Astrocyte of the cerebellum (primary cell): ENCODE results near the gene C9orf153.

Experiments used
- DNase-seq: peaks from one replicate; pipeline ENCODE4 v3.0.0-alpha.2; 2011; ENCODE audit warnings: low read depth
- H3K4me3 ChIP-seq: 2 replicates; pipeline ENCODE4 v1.5.1; 2011; ENCODE audit warnings: mild to moderate bottlenecking, low read depth, low read length, moderate library complexity
- in situ Hi-C: cut with HindIII; loops from 2 replicates; pipeline ENCODE4 v1.10.0; 2017; ENCODE audit warnings: low sequenced_read_pairs
- TF ChIP-seq, protein P1 (sequence below): IDR thresholded peaks from 2 replicates; pipeline ENCODE4 v1.5.1; 2012; ENCODE audit warnings: low read length, low read depth, moderate library complexity, mild to moderate bottlenecking; ENCODE audit errors: missing control alignments

C9orf153 gene

DNA sequence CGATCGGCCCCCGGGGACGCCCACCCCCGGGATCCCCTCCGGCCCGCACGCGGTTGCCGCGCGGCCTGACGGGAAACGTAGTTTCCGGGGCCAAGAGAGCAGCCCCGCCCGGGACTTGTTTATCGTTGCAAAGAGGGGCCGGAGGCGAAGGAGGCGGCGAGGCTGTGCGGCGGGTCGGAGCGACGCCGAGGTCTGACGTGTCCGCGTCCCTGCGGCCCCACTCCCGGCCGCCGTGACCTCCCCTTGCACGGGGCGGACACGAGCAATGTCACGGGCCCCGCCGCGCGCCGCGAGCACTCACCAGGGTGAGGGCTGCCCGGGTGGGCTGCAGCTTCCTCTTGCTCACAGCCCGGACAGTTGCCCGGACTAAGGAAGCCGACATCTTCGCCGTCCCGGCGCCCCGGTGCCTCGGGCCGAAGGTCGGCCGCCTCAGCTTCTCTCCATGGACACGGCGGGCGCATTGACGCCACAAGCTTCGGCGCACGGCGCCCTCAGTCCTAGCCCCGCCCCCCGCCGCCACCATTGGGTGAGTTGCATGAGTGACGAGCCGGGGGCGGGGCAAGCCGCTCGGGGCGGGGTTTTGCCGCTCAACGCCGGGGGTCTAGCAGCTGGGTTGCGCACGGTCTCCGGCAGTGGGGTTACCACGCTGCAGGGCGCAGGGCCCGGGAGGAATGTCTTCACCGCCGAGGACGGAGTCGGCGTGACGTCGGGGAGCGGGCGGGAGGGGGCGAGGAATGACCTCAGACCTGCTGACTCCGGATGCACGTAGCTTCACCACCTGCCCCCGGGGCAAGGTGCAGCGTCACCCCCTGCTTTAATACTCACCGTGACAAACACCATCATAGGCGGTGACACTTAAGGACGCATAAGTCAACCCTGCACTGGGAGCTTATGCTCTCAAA, 22.9 kb upstream of the C9orf153 start, which contains the start of gene ISCA1:
ISCA1 (minus strand) TSS at position 462 of the 902 bp plus-strand sequence; CDS start at position 382, 80 bp downstream.
- peak; percentile 77 for DNase-seq
- peak within 1 kb of the TSS; percentile 85 for H3K4me3 ChIP-seq
- in situ Hi-C loops = no loop called here
- TF ChIP-seq, protein P1, sequence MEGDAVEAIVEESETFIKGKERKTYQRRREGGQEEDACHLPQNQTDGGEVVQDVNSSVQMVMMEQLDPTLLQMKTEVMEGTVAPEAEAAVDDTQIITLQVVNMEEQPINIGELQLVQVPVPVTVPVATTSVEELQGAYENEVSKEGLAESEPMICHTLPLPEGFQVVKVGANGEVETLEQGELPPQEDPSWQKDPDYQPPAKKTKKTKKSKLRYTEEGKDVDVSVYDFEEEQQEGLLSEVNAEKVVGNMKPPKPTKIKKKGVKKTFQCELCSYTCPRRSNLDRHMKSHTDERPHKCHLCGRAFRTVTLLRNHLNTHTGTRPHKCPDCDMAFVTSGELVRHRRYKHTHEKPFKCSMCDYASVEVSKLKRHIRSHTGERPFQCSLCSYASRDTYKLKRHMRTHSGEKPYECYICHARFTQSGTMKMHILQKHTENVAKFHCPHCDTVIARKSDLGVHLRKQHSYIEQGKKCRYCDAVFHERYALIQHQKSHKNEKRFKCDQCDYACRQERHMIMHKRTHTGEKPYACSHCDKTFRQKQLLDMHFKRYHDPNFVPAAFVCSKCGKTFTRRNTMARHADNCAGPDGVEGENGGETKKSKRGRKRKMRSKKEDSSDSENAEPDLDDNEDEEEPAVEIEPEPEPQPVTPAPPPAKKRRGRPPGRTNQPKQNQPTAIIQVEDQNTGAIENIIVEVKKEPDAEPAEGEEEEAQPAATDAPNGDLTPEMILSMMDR = no peak

DNA sequence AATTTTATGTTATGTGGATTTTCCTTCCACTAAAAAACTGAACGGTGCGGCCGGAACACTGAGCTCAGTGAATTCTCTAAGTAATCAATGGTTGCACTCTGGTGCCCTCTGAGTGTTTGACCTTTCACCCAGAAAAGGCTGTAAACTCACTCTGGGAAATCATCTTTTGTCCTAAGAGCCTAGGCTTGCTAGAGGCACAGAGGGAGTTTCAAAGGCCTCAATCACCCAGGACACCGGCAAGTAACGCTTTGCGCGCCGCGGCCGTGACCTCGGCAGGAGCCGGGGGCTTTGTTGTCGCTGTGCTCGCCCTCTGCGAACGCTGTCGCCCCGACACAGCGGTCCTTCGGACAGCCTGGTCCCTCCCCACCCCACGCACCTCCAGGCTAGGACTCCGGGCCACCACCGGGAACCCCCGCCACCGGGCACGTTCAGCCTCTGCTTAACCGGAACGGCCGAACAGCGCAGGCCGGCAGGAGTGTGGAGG, 22.2 kb upstream of the C9orf153 start:
- TF ChIP-seq, protein P1 = no peak
- in situ Hi-C loops = no loop called here
- H3K4me3 ChIP-seq = peak overlapping the region; percentile 85
- DNase-seq = no peak

DNA sequence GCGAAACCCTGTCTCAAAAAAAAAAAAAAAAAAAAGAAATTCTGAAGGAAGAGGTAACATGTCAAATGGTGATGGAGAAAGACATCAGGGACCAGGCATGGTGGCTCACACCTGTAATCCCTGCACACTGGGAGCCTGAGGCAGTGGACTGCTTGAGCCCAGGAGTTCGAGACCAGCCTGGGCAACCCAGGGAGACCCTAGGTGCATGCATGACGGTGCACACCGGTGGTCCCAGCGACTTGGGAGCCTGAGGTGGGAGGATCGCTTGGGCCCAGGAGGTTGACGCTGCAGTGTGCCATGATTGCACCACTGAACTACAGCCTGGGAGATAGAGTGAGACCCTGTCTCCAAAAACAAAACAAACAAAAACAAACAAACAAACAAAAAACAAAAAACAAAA, 21.1 kb upstream of the C9orf153 start:
- no peak for DNase-seq
- in situ Hi-C loops = no loop called here
- TF ChIP-seq, protein P1 = no peak
- no peak overlapping the region for H3K4me3 ChIP-seq

DNA sequence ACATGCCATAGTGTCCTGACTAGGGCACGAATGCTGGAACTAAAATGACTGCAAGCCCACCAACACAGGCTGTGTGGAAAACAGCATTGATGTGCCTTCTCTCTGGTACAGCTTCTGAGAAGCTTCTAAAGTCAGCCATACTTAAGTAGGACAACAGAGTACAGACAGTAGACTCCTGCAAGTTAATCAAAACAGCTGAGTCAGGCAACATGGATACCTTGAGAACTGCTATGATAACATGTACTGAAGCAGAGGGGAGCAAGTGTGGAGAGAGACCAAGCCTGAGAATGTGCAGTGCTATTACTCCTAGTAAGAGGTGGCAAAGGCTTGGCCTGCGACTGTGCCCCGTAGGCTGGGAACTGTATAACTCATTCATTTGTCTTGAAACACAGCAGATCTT, 20.4 kb upstream of the C9orf153 start:
- TF ChIP-seq, protein P1 = no peak
- in situ Hi-C loops = no loop called here
- no peak for DNase-seq
- H3K4me3 ChIP-seq = no peak overlapping the region

DNA sequence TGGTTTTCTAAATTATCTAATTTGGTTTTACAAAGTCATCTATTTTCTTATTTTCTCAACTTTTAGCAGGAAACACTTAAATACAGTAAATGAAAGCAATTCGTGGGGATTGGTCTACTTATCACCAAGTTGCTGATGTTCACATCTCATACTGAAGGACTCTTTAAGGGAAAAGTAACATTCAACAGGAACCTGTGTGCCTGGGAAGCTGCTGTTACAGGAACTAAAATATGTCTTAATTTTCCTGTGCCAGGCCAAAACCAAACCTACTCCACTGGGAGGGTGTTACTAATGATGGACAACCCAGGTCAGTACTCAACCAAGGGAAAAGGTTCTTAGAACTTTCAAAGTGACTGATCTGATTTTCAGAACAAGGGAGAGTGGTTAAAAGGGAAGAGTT, 17.6 kb upstream of the C9orf153 start:
- no peak overlapping the region for H3K4me3 ChIP-seq
- DNase-seq = no peak
- in situ Hi-C loops = no loop called here
- TF ChIP-seq, protein P1 = no peak

DNA sequence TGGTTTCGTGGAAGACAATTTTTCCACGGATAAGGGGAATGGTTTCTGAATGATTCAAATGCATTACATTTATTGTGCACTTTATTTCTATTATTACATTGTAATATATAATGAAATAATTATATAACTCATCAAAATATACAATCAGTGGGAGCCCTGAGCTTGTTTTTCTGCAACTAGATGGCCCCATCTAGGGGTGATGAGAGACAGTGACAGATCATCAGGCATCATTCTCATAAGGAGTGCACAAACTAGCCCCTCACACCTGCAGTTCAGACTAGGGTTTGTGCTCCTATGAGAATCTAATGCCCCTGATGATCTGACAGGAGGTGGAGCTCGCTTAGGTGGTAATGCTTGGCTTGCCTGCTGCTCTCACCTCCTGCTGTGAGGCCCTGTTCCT, 16.5 kb upstream of the C9orf153 start:
- TF ChIP-seq, protein P1 = peak; percentile 25
- in situ Hi-C loops = no loop called here
- no peak for DNase-seq
- H3K4me3 ChIP-seq = no peak overlapping the region
